H9 (cell line): ENCODE data around the gene PGF. TPM values are rescaled to one million over a fixed set of nuclear protein-coding genes. Genes with fewer than 3 reads are reported as not detected.

ENCODE experiments used
- DNase-seq: peaks from one replicate; pipeline ENCODE4 v3.0.0-alpha.2; 2017
- H2AFZ ChIP-seq: one replicate; pipeline ENCODE4 v1.6.1; 2013; ENCODE audit warnings: mild to moderate bottlenecking, low read length, control low read depth, moderate library complexity
- H2AK5ac ChIP-seq: 2 replicates; pipeline ENCODE4 v1.6.1; 2013; ENCODE audit warnings: low read length, control low read depth, mixed read lengths; ENCODE audit not compliant: insufficient read length
- H2BK120ac ChIP-seq: one replicate; pipeline ENCODE4 v1.6.1; 2013; ENCODE audit warnings: low read depth, mild to moderate bottlenecking, low read length, control low read depth, inconsistent platforms; ENCODE audit not compliant: poor library complexity, severe bottlenecking
- H2BK12ac ChIP-seq: 2 replicates; pipeline ENCODE4 v1.6.1; 2013; ENCODE audit warnings: low read length, control low read depth, mixed read lengths, low read depth; ENCODE audit not compliant: insufficient read length
- H2BK15ac ChIP-seq: 2 replicates; pipeline ENCODE4 v1.6.1; 2013; ENCODE audit warnings: low read depth, low read length, control low read depth
- H2BK20ac ChIP-seq: one replicate; pipeline ENCODE4 v1.6.1; 2013; ENCODE audit warnings: low read depth, mild to moderate bottlenecking, low read length, control low read depth, inconsistent platforms; ENCODE audit not compliant: poor library complexity, severe bottlenecking
- H2BK5ac ChIP-seq: 2 replicates; pipeline ENCODE4 v1.6.1; 2013; ENCODE audit warnings: low read length, control low read depth, mixed read lengths; ENCODE audit not compliant: insufficient read length
- H3K14ac ChIP-seq: 2 replicates; pipeline ENCODE4 v1.6.1; 2013; ENCODE audit warnings: low read length, control low read depth; ENCODE audit not compliant: insufficient read depth
- H3K18ac ChIP-seq: 2 replicates; pipeline ENCODE4 v1.6.1; 2013; ENCODE audit warnings: low read depth, mild to moderate bottlenecking, mixed read lengths, low read length, control low read depth; ENCODE audit not compliant: insufficient read length
- H3K23ac ChIP-seq: 2 replicates; pipeline ENCODE4 v1.6.1; 2013; ENCODE audit warnings: low read length, control low read depth, mixed read lengths, low read depth; ENCODE audit not compliant: insufficient read length
- H3K23me2 ChIP-seq: 2 replicates; pipeline ENCODE4 v1.6.1; 2013; ENCODE audit warnings: low read depth, mild to moderate bottlenecking, mixed read lengths, low read length, control low read depth; ENCODE audit not compliant: insufficient read length, poor library complexity, severe bottlenecking
- H3K27ac ChIP-seq: 2 replicates; pipeline ENCODE4 v1.5.1; 2013; ENCODE audit warnings: low read length, control low read depth, mixed read lengths, low read depth; ENCODE audit not compliant: insufficient read length
- H3K27me3 ChIP-seq: 2 replicates; pipeline ENCODE4 v1.6.1; 2013; ENCODE audit warnings: low read length, control low read depth, inconsistent platforms; ENCODE audit not compliant: insufficient read depth
- H3K4ac ChIP-seq: 2 replicates; pipeline ENCODE4 v1.6.1; 2013; ENCODE audit warnings: low read depth, mild to moderate bottlenecking, control low read depth, inconsistent platforms, low read length, moderate library complexity
- H3K4me1 ChIP-seq: 2 replicates; pipeline ENCODE4 v1.6.1; 2013; ENCODE audit warnings: low read length, control low read depth, inconsistent platforms; ENCODE audit not compliant: insufficient read depth
- H3K4me2 ChIP-seq: 2 replicates; pipeline ENCODE4 v1.6.1; 2013; ENCODE audit warnings: low read length, control low read depth, mixed read lengths; ENCODE audit not compliant: insufficient read length, insufficient read depth
- H3K56ac ChIP-seq: 2 replicates; pipeline ENCODE4 v1.6.1; 2013; ENCODE audit warnings: low read depth, mild to moderate bottlenecking, mixed read lengths, low read length, control low read depth; ENCODE audit not compliant: insufficient read length
- H3K79me1 ChIP-seq: 2 replicates; pipeline ENCODE4 v1.6.1; 2013; ENCODE audit warnings: low read depth, mild to moderate bottlenecking, moderate library complexity, low read length, control low read depth, inconsistent platforms; ENCODE audit not compliant: insufficient read depth, poor library complexity, severe bottlenecking
- H3K79me2 ChIP-seq: 2 replicates; pipeline ENCODE4 v1.6.1; 2013; ENCODE audit warnings: low read length, control low read depth, inconsistent platforms; ENCODE audit not compliant: insufficient read depth
- H3K9ac ChIP-seq: 2 replicates; pipeline ENCODE4 v1.6.1; 2013; ENCODE audit warnings: low read length, control low read depth, mixed read lengths; ENCODE audit not compliant: insufficient read length; ENCODE audit errors: extremely low read depth
- H3K9me3 ChIP-seq: one replicate; pipeline ENCODE4 v1.6.1; 2013; ENCODE audit warnings: low read depth, low read length, inconsistent platforms; ENCODE audit not compliant: control insufficient read depth
- H3T11ph ChIP-seq: one replicate; pipeline ENCODE4 v1.6.1; 2013; ENCODE audit warnings: mild to moderate bottlenecking, low read length, control low read depth, inconsistent platforms
- H4K20me1 ChIP-seq: one replicate; pipeline ENCODE4 v1.6.1; 2013; ENCODE audit not compliant: control insufficient read depth, insufficient read length, insufficient read depth
- H4K5ac ChIP-seq: 2 replicates; pipeline ENCODE4 v1.6.1; 2013; ENCODE audit warnings: low read depth, mild to moderate bottlenecking, mixed read lengths, low read length, control low read depth; ENCODE audit not compliant: insufficient read length
- H4K8ac ChIP-seq: replicated peaks from 2 replicates; pipeline ENCODE4 v1.6.1; 2013; ENCODE audit warnings: low read length, control low read depth, mixed read lengths, low read depth; ENCODE audit not compliant: insufficient read length
- H4K91ac ChIP-seq: 2 replicates; pipeline ENCODE4 v1.6.1; 2013; ENCODE audit warnings: low read depth, mild to moderate bottlenecking, moderate library complexity, mixed read lengths, low read length, control low read depth; ENCODE audit not compliant: insufficient read length
- H3K27ac Mint-ChIP-seq, 3 experiments: 2 replicates in 2 of 3; 3 replicates in 1 of 3; pipeline ENCODE4 v1.8.0; 2020 to 2021; ENCODE audit warnings: mixed read lengths in 3 of 3, mild to moderate bottlenecking in 1 of 3, moderate library complexity in 1 of 3
- H3K27me3 Mint-ChIP-seq: 2 replicates; pipeline ENCODE4 v1.8.0; 2021; ENCODE audit warnings: low read depth, mild to moderate bottlenecking, moderate library complexity, mixed read lengths
- H3K36me3 Mint-ChIP-seq, 3 experiments: 2 replicates in 2 of 3; 3 replicates in 1 of 3; pipeline ENCODE4 v1.8.0; 2020 to 2021; ENCODE audit warnings: low read depth in 3 of 3, mixed read lengths in 3 of 3; ENCODE audit not compliant: insufficient read depth in 1 of 3
- H3K4me1 Mint-ChIP-seq, 2 experiments: 2 replicates each; pipeline ENCODE4 v1.8.0; 2020; ENCODE audit warnings: mixed read lengths in 2 of 2
- H3K4me3 Mint-ChIP-seq, 2 experiments: 2 replicates in 1 of 2; 3 replicates in 1 of 2; pipeline ENCODE4 v1.8.0; 2020 to 2021; ENCODE audit warnings: mild to moderate bottlenecking in 2 of 2, mixed read lengths in 2 of 2, moderate library complexity in 1 of 2
- H3K9me3 Mint-ChIP-seq, 2 experiments: 2 replicates in 1 of 2; 3 replicates in 1 of 2; pipeline ENCODE4 v1.8.0; 2020; ENCODE audit warnings: mild to moderate bottlenecking in 2 of 2, mixed read lengths in 2 of 2, moderate library complexity in 1 of 2
- WGBS: extraction: QIAGEN DNeasy Blood & Tissue Kit; methylation state at CpG from one replicate; pipeline ENCODE4 v1.1.7; 2013; ENCODE audit warnings: missing lambda C conversion rate, low lambda C conversion rate, mixed read lengths; ENCODE audit not compliant: insufficient read length; ENCODE audit errors: extremely low coverage; 5-methylcytosine and 5-hydroxymethylcytosine counted together
- total RNA-seq: library from RNA; stranded (reverse); gene quantifications from 2 replicates; pipeline ENCODE4 v1.2.1, GENCODE V29; 2021
- TF ChIP-seq, protein P1 (sequence below): fragments of 200-600 bp; sonication (generic); conservative IDR thresholded peaks from 3 replicates; pipeline ENCODE4 v1.8.0; 2021; ENCODE audit warnings: antibody characterized with exemption, mild to moderate bottlenecking

PGF gene
- total RNA-seq, 1 experiment from 2014 or later = 2.3 TPM

- H3K9me3 ChIP-seq = no peaks in the 10 kb centered on the region
- no peaks in the 10 kb centered on the region for H3K9me3 Mint-ChIP-seq
- H3K18ac ChIP-seq = no peak overlapping the region
- no peak overlapping the region for H4K8ac ChIP-seq
- no peak overlapping the region for H3K9ac ChIP-seq
- H2AK5ac ChIP-seq = no peak overlapping the region
- no peak for DNase-seq
- H3K27me3 Mint-ChIP-seq = peaks cover 21% of the 10 kb centered on the region
- no peak overlapping the region for H4K5ac ChIP-seq
- no peak overlapping the region for H2BK12ac ChIP-seq
- no peak overlapping the region for H2BK120ac ChIP-seq
- H3K79me2 ChIP-seq = no peaks in the 10 kb centered on the region
- H2BK15ac ChIP-seq = no peak overlapping the region
- H3K4me1 ChIP-seq = no peaks in the 10 kb centered on the region; the same call in 1 of the 2 replicates
- H3K4ac ChIP-seq = no peak overlapping the region
- H3K27me3 ChIP-seq = no peaks in the 10 kb centered on the region; the same call in 1 of the 2 replicates
- H2BK5ac ChIP-seq = no peak overlapping the region
- H3K79me1 ChIP-seq = no peaks in the 10 kb centered on the region
- TF ChIP-seq, protein P1, sequence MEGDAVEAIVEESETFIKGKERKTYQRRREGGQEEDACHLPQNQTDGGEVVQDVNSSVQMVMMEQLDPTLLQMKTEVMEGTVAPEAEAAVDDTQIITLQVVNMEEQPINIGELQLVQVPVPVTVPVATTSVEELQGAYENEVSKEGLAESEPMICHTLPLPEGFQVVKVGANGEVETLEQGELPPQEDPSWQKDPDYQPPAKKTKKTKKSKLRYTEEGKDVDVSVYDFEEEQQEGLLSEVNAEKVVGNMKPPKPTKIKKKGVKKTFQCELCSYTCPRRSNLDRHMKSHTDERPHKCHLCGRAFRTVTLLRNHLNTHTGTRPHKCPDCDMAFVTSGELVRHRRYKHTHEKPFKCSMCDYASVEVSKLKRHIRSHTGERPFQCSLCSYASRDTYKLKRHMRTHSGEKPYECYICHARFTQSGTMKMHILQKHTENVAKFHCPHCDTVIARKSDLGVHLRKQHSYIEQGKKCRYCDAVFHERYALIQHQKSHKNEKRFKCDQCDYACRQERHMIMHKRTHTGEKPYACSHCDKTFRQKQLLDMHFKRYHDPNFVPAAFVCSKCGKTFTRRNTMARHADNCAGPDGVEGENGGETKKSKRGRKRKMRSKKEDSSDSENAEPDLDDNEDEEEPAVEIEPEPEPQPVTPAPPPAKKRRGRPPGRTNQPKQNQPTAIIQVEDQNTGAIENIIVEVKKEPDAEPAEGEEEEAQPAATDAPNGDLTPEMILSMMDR = no peak
- H3K23ac ChIP-seq = no peak overlapping the region
- no peaks in the 10 kb centered on the region for H4K20me1 ChIP-seq
- H3K36me3 Mint-ChIP-seq = no peaks in the 10 kb centered on the region; a peak in 1 of 7 replicates
- no peak overlapping the region for H2BK20ac ChIP-seq
- H3K4me3 Mint-ChIP-seq = peak overlapping the region; percentile 51 to 73
- no peak overlapping the region for H3K27ac ChIP-seq
- no peak overlapping the region for H2AFZ ChIP-seq
- H3K14ac ChIP-seq = no peak overlapping the region; the same call in 1 of the 2 replicates
- no peak overlapping the region for H4K91ac ChIP-seq
- no peak overlapping the region for H3K27ac Mint-ChIP-seq
- no peaks in the 10 kb centered on the region for H3K23me2 ChIP-seq
- peak overlapping the region; percentile 18 for H3K4me2 ChIP-seq
- H3K4me1 Mint-ChIP-seq = peaks cover 10 to 15% of the 10 kb centered on the region in 2 experiments
- WGBS = no CpG with 5 or more reads among the region's 3 CpGs
- H3K56ac ChIP-seq = no peak overlapping the region
- no peak overlapping the region for H3T11ph ChIP-seq
Measured at GRCh38 chr14:74954947-74955228, 509 bp downstream of the PGF start.
